ENCODE measurements around the gene PEPD. TPM values are rescaled to one million over a fixed set of nuclear protein-coding genes. Genes with fewer than 3 reads are reported as not detected.

Gene PEPD
- total RNA-seq, 4 donors from 2014 or later = 33.9 to 57.0 (median 45.0) TPM

DNA sequence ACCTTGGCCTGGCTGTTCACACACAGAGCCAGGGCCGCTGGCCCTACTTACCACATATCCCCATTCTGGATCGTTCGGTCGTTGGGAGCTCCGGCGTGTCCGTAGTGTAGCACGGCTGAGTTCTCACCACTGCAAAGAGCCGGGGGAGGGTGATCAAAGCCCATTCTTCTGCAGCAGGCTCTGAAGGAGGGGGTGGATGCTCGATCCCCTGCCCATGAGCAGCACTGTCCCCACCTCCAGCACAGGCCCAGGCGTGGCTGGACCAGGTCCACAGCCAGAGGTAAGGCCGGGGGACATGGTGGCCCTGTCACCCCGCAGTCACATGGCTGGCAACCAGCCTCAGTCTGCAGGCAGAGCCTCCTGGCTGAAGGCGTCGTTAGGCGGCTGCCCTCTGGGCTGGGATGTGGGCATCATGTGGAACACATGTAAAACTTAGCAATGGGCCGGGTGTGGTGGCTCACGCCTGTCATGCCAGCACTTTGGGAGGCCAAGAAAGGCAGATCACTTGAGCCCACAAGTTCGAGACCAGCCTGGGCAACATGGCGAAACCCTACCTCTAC, 109.9 kb downstream of the PEPD start:
- intact Hi-C loops (cut with DNase I; ENCODE audit: low total_unique reads) (no loop called here), in situ Hi-C loops (cut with MboI; ENCODE audit: low sequenced_read_pairs in 4 of 4) (loop anchor here in 1 of 4 donors (5.0 kb wide), 1 partner anchor 179 kb away; no protein-coding TSS in a partner anchor)
- DNase-seq = no peak

DNA sequence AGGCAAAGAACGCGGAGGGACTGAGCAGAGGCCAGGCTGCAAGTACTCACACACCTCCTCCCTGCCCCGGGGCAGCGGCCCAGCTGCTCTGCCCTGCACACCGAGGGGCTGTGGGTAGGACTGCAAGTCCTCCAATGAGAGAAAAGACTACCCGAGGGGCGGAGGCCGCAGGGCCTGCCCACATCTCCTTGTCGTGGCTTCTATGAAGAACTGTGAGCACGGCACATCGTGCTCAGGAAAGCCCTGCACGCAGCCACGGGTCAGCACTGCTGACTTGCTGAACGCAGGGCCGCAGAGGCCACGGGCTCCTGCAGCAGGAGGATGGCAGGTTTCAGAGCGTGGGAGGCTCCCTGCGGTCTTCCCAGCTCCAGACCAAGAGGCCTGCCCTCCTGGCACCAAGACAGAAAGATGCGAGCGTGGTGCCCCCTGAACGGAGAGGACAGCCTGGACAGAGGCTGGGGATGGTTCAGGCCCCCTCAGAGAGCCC, 110.6 kb downstream of the PEPD start:
- peaks cover 0 to 7% of the 10 kb centered on the region in 2 donors for H3K4me1 ChIP-seq
- no peaks in the 10 kb centered on the region for H3K36me3 ChIP-seq
- H3K4me3 ChIP-seq = no peak overlapping the region
- no peaks in the 10 kb centered on the region for H3K9me3 ChIP-seq
- H3K27me3 ChIP-seq = no peaks in the 10 kb centered on the region
- in situ Hi-C loops (cut with MboI; ENCODE audit: low sequenced_read_pairs in 4 of 4) = loop anchor here in 1 of 4 donors (5.0 kb wide), 1 partner anchor 179 kb away; no protein-coding TSS in a partner anchor
- no peak for ATAC-seq
- TF ChIP-seq, protein P1, sequence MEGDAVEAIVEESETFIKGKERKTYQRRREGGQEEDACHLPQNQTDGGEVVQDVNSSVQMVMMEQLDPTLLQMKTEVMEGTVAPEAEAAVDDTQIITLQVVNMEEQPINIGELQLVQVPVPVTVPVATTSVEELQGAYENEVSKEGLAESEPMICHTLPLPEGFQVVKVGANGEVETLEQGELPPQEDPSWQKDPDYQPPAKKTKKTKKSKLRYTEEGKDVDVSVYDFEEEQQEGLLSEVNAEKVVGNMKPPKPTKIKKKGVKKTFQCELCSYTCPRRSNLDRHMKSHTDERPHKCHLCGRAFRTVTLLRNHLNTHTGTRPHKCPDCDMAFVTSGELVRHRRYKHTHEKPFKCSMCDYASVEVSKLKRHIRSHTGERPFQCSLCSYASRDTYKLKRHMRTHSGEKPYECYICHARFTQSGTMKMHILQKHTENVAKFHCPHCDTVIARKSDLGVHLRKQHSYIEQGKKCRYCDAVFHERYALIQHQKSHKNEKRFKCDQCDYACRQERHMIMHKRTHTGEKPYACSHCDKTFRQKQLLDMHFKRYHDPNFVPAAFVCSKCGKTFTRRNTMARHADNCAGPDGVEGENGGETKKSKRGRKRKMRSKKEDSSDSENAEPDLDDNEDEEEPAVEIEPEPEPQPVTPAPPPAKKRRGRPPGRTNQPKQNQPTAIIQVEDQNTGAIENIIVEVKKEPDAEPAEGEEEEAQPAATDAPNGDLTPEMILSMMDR (IDR thresholded peaks at IDR 0.05 in 4 of 5, conservative IDR thresholded peaks at IDR 0.05 in 1 of 5) = no peak
- TF ChIP-seq POLR2A (IDR thresholded peaks at IDR 0.05) = no peak
- intact Hi-C loops (cut with DNase I; ENCODE audit: low total_unique reads) = no loop called here
- H3K27ac ChIP-seq = no peak overlapping the region
- DNase-seq = no peak

More for the DNA sequence above, 109.9 kb downstream of the PEPD start:
- no peak for ATAC-seq
- H3K27ac ChIP-seq = no peak overlapping the region
- H3K9me3 ChIP-seq = no peaks in the 10 kb centered on the region
- TF ChIP-seq, protein P1 (IDR thresholded peaks at IDR 0.05 in 4 of 5, conservative IDR thresholded peaks at IDR 0.05 in 1 of 5) = no peak
- no peak for TF ChIP-seq POLR2A (IDR thresholded peaks at IDR 0.05)
- H3K4me1 ChIP-seq = peaks cover 0 to under 1% of the 10 kb centered on the region in 2 donors
- H3K36me3 ChIP-seq = no peaks in the 10 kb centered on the region
- H3K4me3 ChIP-seq = no peak overlapping the region
- H3K27me3 ChIP-seq = no peaks in the 10 kb centered on the region

DNA sequence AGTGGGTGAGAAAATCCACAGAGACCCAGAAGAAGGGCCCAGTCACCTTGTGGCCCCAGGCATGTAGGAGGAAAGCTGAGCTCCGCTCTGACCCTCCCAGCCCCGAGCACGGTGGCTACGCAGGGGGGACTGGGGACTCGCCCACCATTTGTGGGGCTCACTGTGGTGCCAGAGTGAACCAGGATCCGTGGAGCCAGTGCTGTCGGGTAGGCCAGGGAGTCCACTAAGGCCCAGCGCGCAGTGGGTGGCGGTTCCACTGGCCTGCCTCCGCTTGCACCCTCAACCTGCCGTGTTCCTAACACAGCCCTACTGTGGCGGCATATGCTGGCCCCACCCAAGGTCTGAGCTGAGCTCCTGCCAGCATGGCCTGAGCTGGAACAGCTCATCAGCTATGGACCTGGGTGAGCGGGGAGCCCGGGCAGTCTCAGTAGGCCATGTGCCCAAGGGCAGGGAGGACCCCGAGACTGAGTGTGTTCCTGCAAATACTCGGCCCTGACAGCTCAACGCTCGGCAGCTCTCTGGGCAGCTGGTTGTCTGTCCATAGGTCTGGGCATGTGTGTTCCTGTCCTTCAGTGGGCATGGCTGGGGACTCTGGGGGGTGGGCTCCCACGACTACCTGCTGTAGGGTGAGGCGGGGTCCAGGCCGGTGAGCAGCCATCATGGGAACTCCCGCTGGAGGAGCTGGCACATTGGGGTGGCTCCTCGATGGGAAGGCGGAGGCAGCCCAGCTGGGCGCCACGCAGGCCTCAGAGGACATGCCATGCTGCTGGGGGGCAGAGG, 111.5 kb downstream of the PEPD start:
- DNase-seq = no peak
- intact Hi-C loops (cut with DNase I; ENCODE audit: low total_unique reads) = no loop called here
- no peaks in the 10 kb centered on the region for H3K36me3 ChIP-seq

DNA sequence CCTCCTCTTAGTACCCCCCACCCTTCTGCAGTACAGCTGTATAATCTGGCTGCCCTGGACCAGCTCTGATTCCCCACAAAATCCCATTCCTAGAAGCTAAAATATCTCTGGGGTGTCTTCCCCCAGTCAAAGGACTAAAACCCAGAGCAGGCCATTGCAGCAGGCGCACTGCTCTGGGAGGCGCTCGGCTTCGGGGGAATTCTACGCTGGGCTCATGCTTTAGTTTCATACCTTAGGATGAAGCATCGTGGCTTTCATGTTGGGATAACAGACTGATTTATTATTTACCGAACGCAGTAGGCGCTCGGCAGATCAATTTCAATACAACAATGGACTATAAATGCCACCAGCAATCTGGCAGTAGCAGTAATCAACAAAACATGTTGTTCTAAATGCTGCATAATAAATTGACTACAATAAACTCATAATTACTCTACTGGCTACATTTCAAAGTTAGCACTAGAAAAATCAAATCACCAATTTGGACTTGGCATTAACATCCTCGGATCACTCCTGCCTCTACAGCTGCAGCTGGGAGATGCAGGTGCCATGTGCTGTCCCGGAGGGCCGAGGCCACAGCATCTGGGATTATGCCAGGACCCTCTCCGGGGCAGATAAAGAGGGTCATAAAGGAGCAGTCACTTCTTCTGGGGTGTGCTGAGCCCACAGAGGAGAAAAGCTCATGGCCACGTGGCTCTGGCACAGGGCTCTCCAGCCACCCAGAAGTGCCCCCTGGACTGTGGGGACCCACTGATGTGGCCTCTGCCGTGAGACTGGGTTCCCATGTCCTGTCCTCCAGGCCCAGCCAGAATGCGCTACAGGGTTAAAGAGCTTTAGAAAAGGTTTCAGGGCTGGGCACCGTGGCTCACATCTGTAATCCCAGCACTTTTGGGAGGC, 112.8 kb downstream of the PEPD start:
- no peaks in the 10 kb centered on the region for H3K36me3 ChIP-seq
- TF ChIP-seq, protein P1 (IDR thresholded peaks at IDR 0.05 in 4 of 5, conservative IDR thresholded peaks at IDR 0.05 in 1 of 5) = no peak
- no peak for TF ChIP-seq POLR2A (IDR thresholded peaks at IDR 0.05)
- no peak overlapping the region for H3K27ac ChIP-seq
- H3K4me3 ChIP-seq = no peak overlapping the region
- in situ Hi-C loops (cut with MboI; ENCODE audit: low sequenced_read_pairs in 4 of 4) = loop anchor here in 3 of 4 donors (5.0 kb wide), 1 partner anchor 171 kb away; no protein-coding TSS in a partner anchor
- ATAC-seq (no peak), DNase-seq (no peak)
- intact Hi-C loops (cut with DNase I; ENCODE audit: low total_unique reads) = no loop called here
- H3K4me1 ChIP-seq = peaks cover 0 to 7% of the 10 kb centered on the region in 2 donors
- no peaks in the 10 kb centered on the region for H3K9me3 ChIP-seq
- no peaks in the 10 kb centered on the region for H3K27me3 ChIP-seq

More for the DNA sequence above, 111.5 kb downstream of the PEPD start:
- Histone ChIP-seq H3K9me3 (no peaks in the 10 kb centered on the region), H3K4me1 (peaks cover 0 to 7% of the 10 kb centered on the region in 2 donors), H3K27me3 (no peaks in the 10 kb centered on the region), H3K27ac (no peak overlapping the region), H3K4me3 (no peak overlapping the region)
- no peak for ATAC-seq
- TF ChIP-seq POLR2A (IDR thresholded peaks at IDR 0.05) = no peak
- TF ChIP-seq, protein P1 (IDR thresholded peaks at IDR 0.05 in 4 of 5, conservative IDR thresholded peaks at IDR 0.05 in 1 of 5) = no peak
- in situ Hi-C loops (cut with MboI; ENCODE audit: low sequenced_read_pairs in 4 of 4) = loop anchor here (5.0 kb wide), 2 partner anchors 173 to 178 kb away; no protein-coding TSS in a partner anchor
